IPS-11a (cell line): ENCODE measurements around the gene FRMD7.
"Not testable (repeated sequence)": the region's sequence is repeated elsewhere in the genome, so short reads cannot be mapped to it uniquely, and the experiment has no call there.

Source experiments
- H3K4me3 ChIP-seq: one replicate; pipeline ENCODE4 v1.5.1; 2013; ENCODE audit warnings: low read depth, low read length, control low read depth

FRMD7 gene

GRCh38 chrX:132094164-132094563 lies 33.7 kb downstream of the FRMD7 start:
- H3K4me3 ChIP-seq, result no peak overlapping the region

- no peak overlapping the region for H3K4me3 ChIP-seq
Observed at GRCh38 chrX:132093239-132093860, 34.5 kb downstream of the FRMD7 start.

- no peak overlapping the region for H3K4me3 ChIP-seq
Observed at GRCh38 chrX:132092439-132093065, 35.3 kb downstream of the FRMD7 start.

GRCh38 chrX:132090403-132091159 lies 37.2 kb downstream of the FRMD7 start:
- no peak overlapping the region for H3K4me3 ChIP-seq

GRCh38 chrX:132088864-132089263 lies 39.0 kb downstream of the FRMD7 start:
- no peak overlapping the region for H3K4me3 ChIP-seq

- H3K4me3 ChIP-seq, result no peak overlapping the region
Observed at GRCh38 chrX:132086672-132087071, 41.1 kb downstream of the FRMD7 start.

GRCh38 chrX:132085786-132086185 lies 42.0 kb downstream of the FRMD7 start:
- H3K4me3 ChIP-seq, result no peak overlapping the region

- no peak overlapping the region for H3K4me3 ChIP-seq
Observed at GRCh38 chrX:132077912-132078311, 49.9 kb downstream of the FRMD7 start.

GRCh38 chrX:132077414-132077813 lies 50.4 kb downstream of the FRMD7 start:
- H3K4me3 ChIP-seq, result no peak overlapping the region

- no peak overlapping the region for H3K4me3 ChIP-seq
Observed at GRCh38 chrX:132071254-132071653, 56.6 kb downstream of the FRMD7 start.

GRCh38 chrX:132068405-132068804 lies 59.4 kb downstream of the FRMD7 start:
- no peak overlapping the region for H3K4me3 ChIP-seq

GRCh38 chrX:132063862-132064261 lies 64.0 kb downstream of the FRMD7 start:
- no peak overlapping the region for H3K4me3 ChIP-seq

- H3K4me3 ChIP-seq, result no peak overlapping the region
Observed at GRCh38 chrX:132063334-132063733, 64.5 kb downstream of the FRMD7 start.

GRCh38 chrX:132059973-132060540 lies 67.8 kb downstream of the FRMD7 start:
- H3K4me3 ChIP-seq, result no peak overlapping the region

- H3K4me3 ChIP-seq, result no peak overlapping the region
Observed at GRCh38 chrX:132058975-132059374, 68.8 kb downstream of the FRMD7 start.

- no peak overlapping the region for H3K4me3 ChIP-seq
Observed at GRCh38 chrX:132058050-132058449, 69.8 kb downstream of the FRMD7 start.

GRCh38 chrX:132051778-132052177 lies 76.0 kb downstream of the FRMD7 start:
- not testable (repeated sequence) for H3K4me3 ChIP-seq

- no peak overlapping the region for H3K4me3 ChIP-seq
Observed at GRCh38 chrX:132046533-132046932, 81.3 kb downstream of the FRMD7 start.

- no peak overlapping the region for H3K4me3 ChIP-seq
Observed at GRCh38 chrX:132045456-132045855, 82.4 kb downstream of the FRMD7 start.

GRCh38 chrX:132044953-132045352 lies 82.9 kb downstream of the FRMD7 start:
- no peak overlapping the region for H3K4me3 ChIP-seq

- H3K4me3 ChIP-seq, result no peak overlapping the region
Observed at GRCh38 chrX:132043977-132044376, 83.8 kb downstream of the FRMD7 start.

- H3K4me3 ChIP-seq, result no peak overlapping the region
Observed at GRCh38 chrX:132041015-132041414, 86.8 kb downstream of the FRMD7 start.
